ENCODE results near the gene STK33.
"Not testable (repeated sequence)": the region's sequence is repeated elsewhere in the genome, so short reads cannot be mapped to it uniquely, and the experiment has no call there.

STK33 gene

DNA sequence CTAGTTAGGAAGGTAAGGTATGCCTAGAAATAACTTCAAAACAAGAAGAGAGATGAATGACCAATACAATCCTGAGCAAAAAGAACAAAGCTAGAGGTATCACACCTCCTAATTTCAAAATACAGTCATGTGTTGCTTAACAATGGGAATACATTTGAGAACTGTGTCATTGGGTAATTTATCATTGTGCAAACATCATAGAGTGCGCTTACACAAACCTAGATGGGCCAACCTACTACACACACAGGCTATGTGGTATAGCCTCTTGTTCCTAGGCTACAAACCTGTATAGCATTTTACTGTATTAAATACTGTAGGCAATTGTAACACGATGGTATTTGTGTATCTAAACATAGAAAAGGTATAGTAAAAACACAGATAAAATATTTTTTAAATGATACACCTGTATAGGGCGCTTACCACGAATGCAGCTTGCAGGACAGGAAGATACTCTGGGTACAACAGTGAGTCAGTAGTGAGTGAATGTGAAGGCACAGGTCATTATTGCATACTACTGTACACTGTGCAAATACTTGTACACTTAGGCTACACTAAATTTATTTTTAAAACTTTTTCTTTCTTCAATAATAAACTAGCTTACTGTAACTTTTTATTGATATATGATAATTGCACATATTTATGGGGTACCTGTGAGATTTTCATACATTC is 48.2 kb downstream of the STK33 start:
- DNase-seq (ENCODE audit: insufficient read length, low spot score) (no peak), FAIRE-seq (peak; percentile 57)

DNA sequence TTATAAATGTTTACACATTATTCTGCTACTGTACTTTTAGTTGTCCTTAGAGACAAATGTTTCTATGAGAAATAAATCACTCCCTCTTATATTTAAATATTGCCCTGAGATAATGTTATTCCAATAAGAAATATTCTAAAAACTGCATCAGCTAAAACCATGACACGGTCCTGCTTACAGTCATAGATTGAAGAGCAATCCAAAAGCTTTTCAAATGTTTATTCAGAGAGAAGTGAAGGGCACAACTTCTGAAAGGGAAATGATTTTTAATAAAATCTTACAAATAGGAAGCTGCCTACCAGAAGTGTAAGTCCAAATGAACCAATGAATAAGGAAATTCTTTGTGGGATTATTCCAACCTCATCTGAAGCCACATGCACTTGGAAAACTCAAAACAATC is 49.2 kb downstream of the STK33 start:
- DNase-seq (ENCODE audit: insufficient read length, low spot score) (no peak), FAIRE-seq (no peak)

DNA sequence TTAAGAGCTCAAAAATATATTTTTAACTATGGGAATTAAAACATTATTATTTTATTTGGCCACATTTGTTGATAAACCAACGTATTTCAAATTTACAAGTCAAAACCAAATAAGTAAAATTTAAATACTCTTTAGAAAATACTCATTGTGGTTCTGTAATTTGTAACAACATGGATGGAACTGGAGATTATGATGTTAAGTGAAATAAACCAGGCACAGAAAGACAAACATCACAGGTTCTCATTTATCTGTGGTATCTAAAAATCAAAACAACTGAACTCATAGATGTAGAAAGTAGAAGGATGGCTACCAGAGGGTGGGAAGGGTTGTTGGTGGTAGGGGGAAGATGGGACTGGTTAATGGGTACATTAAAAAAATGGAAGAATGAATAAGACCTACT is 50.8 kb downstream of the STK33 start:
- DNase-seq (ENCODE audit: insufficient read length, low spot score) (no peak), FAIRE-seq (no peak)

DNA sequence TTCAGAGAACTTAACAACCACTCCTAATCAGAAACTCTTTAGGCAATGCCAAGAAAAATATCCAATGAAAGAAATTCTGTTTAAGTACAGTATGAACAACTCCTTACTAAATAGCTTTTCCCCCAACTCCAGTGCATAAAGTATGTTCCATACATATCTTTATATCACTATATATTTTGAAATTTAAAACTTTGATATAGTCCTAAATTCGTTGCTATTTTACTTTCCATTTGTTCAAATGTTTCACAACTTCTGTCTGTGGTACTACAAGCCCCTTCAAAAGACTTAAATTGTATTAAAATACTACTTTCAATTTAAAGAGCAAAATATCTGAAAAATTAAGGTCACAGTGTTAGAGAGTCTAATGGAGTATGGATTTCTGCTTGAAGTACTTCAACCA is 52.6 kb downstream of the STK33 start:
- DNase-seq (ENCODE audit: insufficient read length, low spot score) (no peak), FAIRE-seq (no peak)

DNA sequence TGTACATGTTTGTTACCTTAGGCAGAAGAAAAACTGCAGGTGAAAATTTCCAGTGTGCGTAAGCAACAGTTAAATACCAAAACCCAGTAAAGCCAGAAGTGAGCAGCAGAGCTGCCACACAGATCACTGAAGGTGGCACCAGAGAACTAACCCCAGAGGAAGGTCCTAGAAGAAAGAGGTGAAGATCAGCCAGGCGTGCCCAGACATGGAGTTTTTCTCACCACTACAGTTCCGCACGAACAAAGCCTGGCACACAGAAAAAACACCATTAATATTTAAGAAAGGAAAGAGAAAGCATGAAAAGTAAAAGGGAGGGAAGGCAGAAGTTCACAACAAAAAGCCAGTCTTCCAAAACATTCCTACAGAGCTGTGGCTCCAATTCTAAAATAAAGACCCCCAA is 60.7 kb downstream of the STK33 start:
- peak; percentile 89 for FAIRE-seq
- DNase-seq (ENCODE audit: insufficient read length, low spot score), result peak; percentile 28

DNA sequence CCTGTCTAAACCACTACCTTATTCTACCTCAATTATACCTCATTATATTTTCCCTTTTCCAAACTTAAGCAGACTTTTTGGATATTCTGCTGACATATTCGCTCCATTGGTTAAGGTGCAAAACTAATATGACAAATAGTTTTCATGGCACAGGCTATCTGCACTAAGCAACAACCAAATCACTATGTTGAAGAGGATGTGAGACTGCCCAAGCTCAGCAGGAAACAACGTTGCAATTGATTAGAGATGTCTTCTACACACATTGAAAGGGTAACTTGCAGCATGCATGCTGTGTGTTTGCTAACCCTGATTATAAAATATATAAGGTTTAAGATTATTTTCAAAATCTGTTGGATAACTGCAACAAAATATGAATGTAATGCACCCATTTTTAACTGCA is 61.6 kb downstream of the STK33 start:
- FAIRE-seq (peak; percentile 35), DNase-seq (ENCODE audit: insufficient read length, low spot score) (peak; percentile 13)

DNA sequence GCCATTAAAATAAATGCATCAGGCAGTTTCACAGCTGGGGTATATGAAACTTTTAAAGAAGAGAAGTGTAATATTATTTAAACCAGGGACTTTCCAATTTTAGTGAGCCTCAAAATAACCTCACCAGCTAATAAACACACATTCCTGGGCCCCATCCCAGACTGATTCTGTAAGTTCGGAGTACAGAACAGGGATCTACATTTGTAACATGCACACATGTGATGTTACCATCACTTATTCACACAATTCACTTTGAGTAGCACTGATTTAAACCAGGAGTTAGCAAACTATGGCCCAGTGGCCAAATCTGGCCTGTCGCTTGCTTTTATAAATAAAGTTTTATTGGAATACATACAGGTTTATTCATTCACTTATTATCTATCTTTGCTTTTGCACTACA is 62.0 kb downstream of the STK33 start:
- peak; percentile 31 for FAIRE-seq
- DNase-seq (ENCODE audit: insufficient read length, low spot score), result no peak

DNA sequence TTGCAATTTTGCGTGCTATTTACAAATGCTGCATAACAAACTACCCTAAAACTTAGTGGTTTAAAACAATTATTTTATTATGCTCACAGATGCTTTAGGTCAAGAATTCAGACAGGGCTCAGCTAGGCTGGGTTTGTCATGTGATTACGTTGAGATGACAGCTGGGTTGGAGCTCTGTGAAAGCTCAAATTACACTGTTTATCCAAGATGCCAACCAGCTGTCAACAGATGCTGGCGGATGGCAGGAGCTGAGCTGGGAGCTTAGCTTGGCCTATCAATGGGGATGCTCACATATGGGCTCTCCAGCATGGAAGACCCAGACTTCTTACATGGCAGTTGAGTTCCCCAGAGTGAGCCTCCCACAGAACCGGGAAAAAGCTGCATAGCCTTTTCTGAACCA is 62.7 kb downstream of the STK33 start:
- no peak for FAIRE-seq
- no peak for DNase-seq (ENCODE audit: insufficient read length, low spot score)

DNA sequence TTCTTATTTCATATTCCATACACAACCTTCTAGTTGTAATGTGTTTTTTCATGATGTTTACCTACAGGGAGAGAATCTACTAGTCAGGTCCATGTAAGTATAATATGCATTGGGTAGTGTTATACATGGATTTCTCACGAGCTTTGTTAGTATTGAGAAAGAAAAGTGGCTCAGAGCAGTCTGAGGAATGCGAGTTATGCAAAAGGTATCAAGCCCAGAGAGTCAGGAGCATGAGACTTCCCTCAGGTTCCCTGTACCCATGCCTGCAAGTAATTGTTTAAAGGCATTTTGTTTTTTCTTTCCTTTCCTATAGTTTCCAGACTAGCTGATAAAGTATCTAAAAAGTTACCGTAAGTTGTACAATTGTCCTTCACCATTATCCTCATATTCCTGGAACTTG is 66.1 kb downstream of the STK33 start:
- DNase-seq (ENCODE audit: insufficient read length, low spot score), result no peak
- FAIRE-seq, result no peak

DNA sequence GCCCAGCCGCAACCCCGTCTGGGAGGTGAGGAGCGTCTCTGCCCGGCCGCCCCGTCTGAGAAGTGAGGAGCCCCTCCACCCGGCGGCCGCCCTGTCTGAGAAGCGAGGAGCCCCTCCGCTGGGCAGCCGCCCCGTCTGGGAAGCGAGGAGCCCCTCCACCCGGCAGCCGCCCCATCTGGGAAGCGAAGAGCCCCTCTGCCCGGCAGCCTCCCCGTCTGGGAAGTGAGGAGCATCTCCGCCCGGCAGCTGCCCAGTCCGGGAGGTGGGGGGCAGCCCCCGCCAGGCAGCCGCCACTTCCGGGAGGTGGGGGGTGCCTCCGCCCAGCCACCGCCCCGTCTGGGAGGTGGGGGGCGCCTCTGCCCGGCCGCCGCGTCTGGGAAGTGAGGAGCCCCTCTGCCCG is 70.6 kb downstream of the STK33 start:
- DNase-seq (ENCODE audit: insufficient read length, low spot score) (no peak), FAIRE-seq (no peak)

DNA sequence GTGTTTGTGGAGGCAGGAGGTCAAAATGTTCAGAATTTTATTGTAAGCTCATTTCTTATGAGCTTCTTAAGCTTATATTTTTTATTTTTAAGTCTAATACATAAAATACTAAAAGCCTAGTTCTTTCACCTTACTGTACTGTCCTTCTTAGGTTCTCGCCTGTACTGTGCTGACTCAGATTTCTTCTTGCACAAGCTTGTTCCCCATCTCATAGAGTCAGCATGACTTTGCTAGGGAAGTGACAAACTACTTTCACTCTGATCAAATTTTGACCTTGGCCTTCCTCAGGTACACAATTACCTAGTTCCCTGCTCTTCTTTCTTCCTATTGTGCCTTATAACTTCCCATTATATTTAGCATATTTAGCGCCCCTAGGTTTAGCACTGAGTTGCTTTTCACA is 81.5 kb downstream of the STK33 start:
- DNase-seq (ENCODE audit: insufficient read length, low spot score) (no peak), FAIRE-seq (no peak)

DNA sequence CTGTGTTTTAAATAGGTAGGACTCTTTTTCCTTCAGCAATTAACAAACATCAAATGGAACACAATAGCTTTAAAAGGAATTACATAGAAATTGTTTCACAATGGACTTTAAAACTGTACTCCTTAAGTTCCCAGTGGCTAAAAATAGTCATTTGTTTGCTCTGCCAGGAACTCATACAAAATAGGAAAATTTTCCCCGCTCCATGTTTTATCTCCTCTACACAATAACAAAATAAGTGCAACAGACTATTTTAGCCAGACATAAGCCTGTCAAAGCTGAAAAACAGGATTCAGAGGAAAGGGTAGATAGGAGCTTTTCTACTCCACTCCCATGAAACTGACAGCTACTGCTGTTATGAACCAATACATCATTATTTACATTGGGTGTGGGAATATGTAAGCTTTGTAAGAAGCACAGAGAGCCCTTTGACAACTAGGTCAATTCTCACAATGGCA is 90.1 kb downstream of the STK33 start:
- no peak for FAIRE-seq
- no peak for DNase-seq (ENCODE audit: insufficient read length, low spot score)

DNA sequence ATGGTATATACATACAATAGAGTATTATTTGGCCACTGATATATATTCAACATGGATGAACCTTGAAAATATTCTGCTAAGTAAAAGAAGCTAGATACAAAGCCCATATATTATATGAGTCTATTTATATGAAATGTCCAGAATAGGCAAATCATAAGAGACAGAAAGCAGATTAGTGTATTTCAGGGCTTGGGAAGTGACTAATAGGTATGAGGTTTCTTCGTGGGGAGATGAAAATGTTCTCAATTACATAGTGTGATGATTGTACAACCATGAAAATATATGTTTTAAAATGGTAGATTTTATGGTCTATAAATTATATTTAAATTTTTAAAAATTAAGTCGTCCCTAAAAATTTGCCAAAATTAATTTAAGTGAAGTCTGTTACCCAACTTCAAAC is 92.2 kb downstream of the STK33 start:
- DNase-seq (ENCODE audit: insufficient read length, low spot score) (no peak), FAIRE-seq (no peak)

DNA sequence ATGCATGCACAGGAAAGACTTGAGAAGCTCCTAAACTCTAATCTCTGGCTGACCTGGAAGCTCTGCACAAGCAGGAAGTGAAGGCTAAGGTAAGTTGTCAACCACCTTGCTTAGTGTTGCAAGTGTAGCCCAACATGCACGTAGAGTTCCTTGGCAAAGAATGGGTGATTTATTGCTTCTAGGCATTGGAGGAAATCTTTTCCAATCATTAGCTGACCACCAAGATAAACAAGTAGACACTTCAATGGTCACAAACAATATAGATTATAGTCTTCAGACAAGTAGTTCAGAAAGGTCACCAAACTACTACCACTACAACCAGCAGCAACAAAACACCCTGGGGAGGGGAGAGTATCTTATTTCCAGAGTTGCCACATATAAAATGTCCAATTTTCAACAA is 105.6 kb downstream of the STK33 start:
- FAIRE-seq, result no peak
- no peak for DNase-seq (ENCODE audit: insufficient read length, low spot score)

DNA sequence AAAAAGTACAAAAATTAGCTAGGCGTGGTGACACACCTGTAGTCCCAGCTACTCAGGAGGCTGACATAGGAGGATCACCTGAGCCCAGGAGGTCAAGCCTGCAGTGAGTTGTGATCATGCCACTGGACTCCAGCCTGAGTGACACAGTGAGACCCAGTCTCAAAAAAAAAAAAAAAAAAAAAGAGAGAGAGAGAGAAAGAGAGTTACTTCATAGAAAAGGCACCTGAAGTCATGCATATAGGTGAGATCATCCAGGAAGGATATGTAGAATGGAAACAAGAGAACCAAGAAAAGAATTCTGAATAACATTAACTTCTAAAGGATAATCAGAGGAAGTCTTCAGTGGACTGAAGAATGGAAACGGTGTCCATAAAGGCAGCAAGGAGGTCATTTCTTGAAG is 106.8 kb downstream of the STK33 start:
- DNase-seq (ENCODE audit: insufficient read length, low spot score) (no peak), FAIRE-seq (no peak)

DNA sequence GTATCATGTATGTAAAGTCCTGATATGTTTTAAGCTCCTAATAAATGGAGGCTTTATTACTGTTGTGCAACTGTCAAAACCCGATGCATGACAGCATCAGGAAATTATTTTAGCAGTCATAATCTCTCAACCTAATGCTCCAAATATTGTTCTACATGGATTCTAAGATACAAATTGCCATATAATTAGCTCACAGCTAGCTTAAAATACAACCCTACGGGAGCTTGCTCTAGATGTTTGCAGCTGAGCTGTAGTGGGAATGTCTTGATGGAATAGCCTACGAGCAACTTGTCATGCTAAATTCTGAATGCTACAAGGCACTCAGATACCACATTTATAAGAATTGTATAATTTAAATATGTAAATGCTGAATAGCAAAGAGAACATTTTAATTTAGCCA is 109.8 kb downstream of the STK33 start:
- no peak for FAIRE-seq
- DNase-seq (ENCODE audit: insufficient read length, low spot score), result no peak

DNA sequence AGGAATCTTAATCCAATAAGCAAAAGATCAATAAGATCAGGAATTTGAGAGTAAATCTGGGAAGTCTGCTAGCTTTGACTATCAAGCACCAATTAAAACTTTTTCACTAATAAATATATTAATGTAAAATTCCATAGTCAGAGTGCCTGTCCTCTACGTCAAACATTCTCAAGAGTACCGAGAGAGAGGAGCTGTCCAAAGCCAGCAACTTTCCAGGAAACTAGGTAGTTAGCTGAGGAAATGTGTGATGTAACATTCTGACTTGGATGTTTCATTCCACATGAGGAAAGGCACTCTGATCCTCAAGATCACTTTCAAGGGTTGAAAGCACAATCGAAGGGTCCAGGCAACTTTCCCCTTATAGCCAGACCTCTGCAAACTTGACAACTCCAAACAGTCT is 113.2 kb downstream of the STK33 start:
- DNase-seq (ENCODE audit: insufficient read length, low spot score) (no peak), FAIRE-seq (no peak)

DNA sequence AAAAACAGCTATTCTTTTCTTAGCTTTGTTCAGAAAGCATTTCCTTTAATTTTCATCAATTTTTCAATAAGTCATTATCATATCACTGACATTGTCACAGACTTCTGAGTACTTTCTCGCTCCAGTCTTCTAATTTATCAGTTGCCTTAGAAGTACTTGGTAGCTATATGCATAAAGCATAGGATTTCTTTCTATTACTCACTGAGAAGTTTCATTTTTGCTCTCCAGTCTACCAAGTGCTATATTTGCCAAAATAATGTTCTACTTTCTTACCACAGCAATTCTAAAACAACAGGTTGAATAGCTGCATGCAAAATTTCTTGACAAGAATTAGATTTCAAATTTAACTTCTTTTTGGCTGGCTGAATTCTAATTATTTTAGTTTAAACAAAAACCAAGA is 116.3 kb downstream of the STK33 start:
- FAIRE-seq, result peak; percentile 66

DNA sequence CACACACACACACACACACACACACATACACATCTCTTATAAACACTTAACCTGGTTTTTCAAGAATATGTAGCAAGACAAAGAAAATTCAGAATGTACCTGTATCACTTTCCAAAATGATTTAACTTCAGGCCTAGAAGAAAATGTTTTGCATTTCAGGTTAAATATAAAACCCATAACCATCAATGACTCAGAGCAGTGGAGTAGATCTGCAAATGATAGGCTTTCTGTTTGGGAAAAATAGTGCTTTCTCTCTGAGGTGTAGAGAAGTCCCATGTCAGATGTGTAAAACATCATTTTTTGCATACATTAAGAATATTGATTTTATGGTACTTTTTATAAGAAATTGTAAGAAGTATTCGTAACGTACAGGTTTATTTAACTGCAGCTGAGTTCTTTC is 116.9 kb downstream of the STK33 start:
- FAIRE-seq (peak; percentile 65), DNase-seq (ENCODE audit: insufficient read length, low spot score) (peak; percentile 9)

More for the DNA sequence above, 116.3 kb downstream of the STK33 start:
- peak; percentile 7 for DNase-seq (ENCODE audit: insufficient read length, low spot score)

DNA sequence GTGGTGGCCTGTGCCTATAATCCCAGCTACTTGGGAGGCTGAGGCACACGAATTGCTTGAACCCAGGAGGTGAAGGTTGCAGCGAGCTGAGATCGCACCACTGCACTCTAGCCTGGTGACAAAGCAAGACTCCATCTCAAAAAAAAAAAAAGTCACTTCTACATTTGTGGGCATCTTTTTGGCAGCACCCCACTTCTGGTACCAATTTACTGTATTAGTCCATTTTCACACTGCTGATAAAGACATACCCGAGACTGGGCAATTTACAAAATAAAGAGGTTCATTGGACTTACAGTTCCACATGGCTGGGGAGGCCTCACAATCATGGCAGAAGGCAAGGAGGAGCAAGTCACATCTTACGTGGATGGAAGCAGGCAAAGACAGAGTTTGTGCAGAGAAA is 126.2 kb downstream of the STK33 start:
- FAIRE-seq; DNase-seq (ENCODE audit: insufficient read length, low spot score): not testable (repeated sequence)

DNA sequence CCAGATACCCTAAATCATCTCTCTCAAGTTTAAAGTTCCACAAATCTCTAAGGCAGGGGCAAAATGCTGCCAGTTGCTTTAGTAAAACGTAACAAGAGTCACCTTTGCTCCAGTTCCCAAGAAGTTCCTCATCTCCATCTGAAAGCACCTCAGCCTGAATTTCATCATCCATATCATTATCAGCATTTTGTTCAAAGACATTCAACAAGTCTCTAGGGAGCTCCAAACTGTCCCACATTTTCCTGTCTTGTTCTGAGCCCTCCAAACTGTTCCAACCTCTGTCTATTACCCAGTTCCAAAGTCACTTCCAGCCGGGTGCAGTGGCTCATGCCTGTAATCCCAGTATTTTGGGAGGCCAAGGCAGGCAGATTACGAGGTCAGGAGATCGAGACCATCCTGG is 126.7 kb downstream of the STK33 start:
- FAIRE-seq; DNase-seq (ENCODE audit: insufficient read length, low spot score): not testable (repeated sequence)

DNA sequence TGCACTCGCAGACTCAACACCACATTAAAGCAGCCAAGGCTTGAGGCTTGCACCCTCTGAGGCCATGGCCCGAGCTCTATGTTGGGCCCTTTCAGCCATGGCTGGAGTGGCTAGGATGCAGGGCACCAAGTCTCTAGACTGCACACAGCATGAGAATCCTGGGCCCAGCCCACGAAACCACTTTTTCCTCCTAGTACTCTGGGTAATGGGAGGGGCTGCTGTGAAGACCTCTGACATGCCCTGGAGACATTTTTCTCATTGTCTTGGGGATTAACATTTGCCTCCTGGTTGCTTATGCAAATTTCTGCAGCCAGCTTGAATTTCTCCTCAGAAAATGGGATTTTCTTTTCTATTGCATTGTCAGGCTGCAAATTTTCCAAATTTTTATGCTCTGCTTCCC is 127.1 kb downstream of the STK33 start:
- not testable (repeated sequence) for FAIRE-seq; DNase-seq (ENCODE audit: insufficient read length, low spot score)
